ENCODE results near the gene RNF225. TPM values are rescaled to one million over a fixed set of nuclear protein-coding genes. Genes with fewer than 3 reads are reported as not detected.
A peak's percentile ranks its signal among the peaks of the same experiment; 100 is the strongest.

RNF225 gene
- total and polyA plus RNA-seq, 2 of the 13 experiments (the other 11 are each of a cell fraction or from before 2014, with no cell fraction given): not detected

- 96% methylated on average over 5 of the region's 5 CpGs for WGBS (ENCODE audit: low lambda C conversion rate)
- intact Hi-C loops (cut with micrococcal nuclease; ENCODE audit: unreplicated experiment) (no loop called here), in situ Hi-C loops (cut with HindIII; ENCODE audit: extremely low pct_ligation_motif_present, low pct_unique_long_range_greater_than_20kb) (no loop called here)
- DNase-seq (ENCODE audit: low spot score): no peak
- no peak for ATAC-seq
- H3K9me3 ChIP-seq (ENCODE audit: low read length): no peaks in the 10 kb centered on the region
- no peaks in the 10 kb centered on the region for H3K79me2 ChIP-seq (ENCODE audit: insufficient read depth, low read length)
- POLR2A ChIA-PET: no interaction called here
- no peak overlapping the region for H3K4me3 ChIP-seq (replicated peaks in 1 of 3; ENCODE audit: insufficient read depth in 1 of 3, low read depth in 2 of 3, low read length in 3 of 3)
- no TSS peak for BruUV-seq (replicated peaks)
- H3K9ac ChIP-seq (ENCODE audit: insufficient read depth, low read depth, low read length): no peak overlapping the region
- H3K4me2 ChIP-seq (ENCODE audit: low read depth, low read length): no peak overlapping the region
- no peaks in the 10 kb centered on the region for H4K20me1 ChIP-seq (ENCODE audit: insufficient read depth, low read length)
- CTCF ChIA-PET (ENCODE audit: low intra/inter-chr PET ratio, low total read pairs): no interaction called here
- TF ChIP-seq STAG1 (CRISPR knock-in tag; IDR thresholded peaks at IDR 0.05): no peak
- TF ChIP-seq SP4 (CRISPR knock-in tag; IDR thresholded peaks at IDR 0.05): no peak
- no peak for TF ChIP-seq NFKB2 (CRISPR knock-in tag; IDR thresholded peaks at IDR 0.05; ENCODE audit: borderline replicate concordance)
- TF ChIP-seq MYPOP (CRISPR knock-in tag; IDR thresholded peaks at IDR 0.05): no peak
- no peak for FAIRE-seq
- H3K36me3 ChIP-seq (replicated peaks in 1 of 2; ENCODE audit: control insufficient read depth in 1 of 2, insufficient read depth in 2 of 2, low read length in 2 of 2): peaks cover 5 to 17% of the 10 kb centered on the region in 2 experiments; a peak in 4 of 5 replicates
- no peaks in the 10 kb centered on the region for H3K27me3 ChIP-seq (ENCODE audit: control insufficient read depth in 1 of 2, insufficient read depth in 2 of 2, low read length in 2 of 2)
- no peak overlapping the region for H3K27ac ChIP-seq (ENCODE audit: extremely low read length, insufficient read depth, low read length)
- H2AFZ ChIP-seq (ENCODE audit: low read length): no peak overlapping the region
- peaks cover 10% of the 10 kb centered on the region for H3K4me1 ChIP-seq (ENCODE audit: insufficient read depth, low read length)
Observed at GRCh38 chr19:58416604-58417003, 21.1 kb downstream of the RNF225 start.

DNA sequence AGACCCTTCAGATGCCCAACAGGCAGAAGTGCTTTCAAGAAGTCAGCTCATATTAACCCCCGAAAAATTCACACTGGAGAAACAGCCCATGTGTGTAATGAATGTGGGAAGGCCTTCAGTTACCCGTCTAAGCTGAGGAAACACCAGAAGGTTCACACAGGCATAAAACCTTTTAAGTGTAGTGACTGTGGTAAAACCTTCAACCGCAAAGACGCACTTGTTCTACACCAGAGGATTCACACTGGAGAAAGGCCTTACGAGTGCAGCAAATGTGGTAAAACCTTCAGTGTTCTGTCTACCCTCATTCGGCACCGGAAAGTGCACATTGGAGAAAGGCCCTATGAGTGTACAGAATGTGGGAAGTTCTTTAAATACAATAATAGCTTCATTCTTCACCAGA, 21.6 kb downstream of the RNF225 start:
- H3K9ac ChIP-seq (ENCODE audit: insufficient read depth, low read depth, low read length): no peak overlapping the region
- in situ Hi-C loops (cut with HindIII; ENCODE audit: extremely low pct_ligation_motif_present, low pct_unique_long_range_greater_than_20kb): no loop called here
- H3K27ac ChIP-seq (ENCODE audit: extremely low read length, insufficient read depth, low read length): no peak overlapping the region
- H3K36me3 ChIP-seq (replicated peaks in 1 of 2; ENCODE audit: control insufficient read depth in 1 of 2, insufficient read depth in 2 of 2, low read length in 2 of 2): peaks cover 5 to 17% of the 10 kb centered on the region in 2 experiments; a peak in 4 of 5 replicates
- 96% methylated on average over 7 of the region's 7 CpGs for WGBS (ENCODE audit: low lambda C conversion rate)
- DNase-seq (ENCODE audit: low spot score) (no peak), FAIRE-seq (no peak), ATAC-seq (no peak)
- H3K9me3 ChIP-seq (ENCODE audit: low read length): no peaks in the 10 kb centered on the region
- H3K27me3 ChIP-seq (ENCODE audit: control insufficient read depth in 1 of 2, insufficient read depth in 2 of 2, low read length in 2 of 2): no peaks in the 10 kb centered on the region
- no peak overlapping the region for H2AFZ ChIP-seq (ENCODE audit: low read length)
- intact Hi-C loops (cut with micrococcal nuclease; ENCODE audit: unreplicated experiment): no loop called here
- H3K4me3 ChIP-seq (replicated peaks in 1 of 3; ENCODE audit: insufficient read depth in 1 of 3, low read depth in 2 of 3, low read length in 3 of 3): no peak overlapping the region
- ChIA-PET CTCF (ENCODE audit: low intra/inter-chr PET ratio, low total read pairs) (no interaction called here), POLR2A (no interaction called here)
- no peaks in the 10 kb centered on the region for H4K20me1 ChIP-seq (ENCODE audit: insufficient read depth, low read length)
- TSS peak; percentile 60 for BruUV-seq (replicated peaks)
- no peak overlapping the region for H3K4me2 ChIP-seq (ENCODE audit: low read depth, low read length)
- peaks cover 10% of the 10 kb centered on the region for H3K4me1 ChIP-seq (ENCODE audit: insufficient read depth, low read length)
- H3K79me2 ChIP-seq (ENCODE audit: insufficient read depth, low read length): no peaks in the 10 kb centered on the region
- TF ChIP-seq ARID2 (CRISPR knock-in tag; IDR thresholded peaks at IDR 0.05; ENCODE audit: borderline replicate concordance) (no peak), ELF3 (CRISPR knock-in tag; IDR thresholded peaks at IDR 0.05) (no peak), ZNF589 (CRISPR knock-in tag; conservative IDR thresholded peaks at IDR 0.05) (no peak), ZNF674 (CRISPR knock-in tag; IDR thresholded peaks at IDR 0.05; ENCODE audit: low read depth) (no peak), ZBTB37 (CRISPR knock-in tag; IDR thresholded peaks at IDR 0.05) (no peak), PHF21A (CRISPR knock-in tag; IDR thresholded peaks at IDR 0.05) (no peak), WIZ (CRISPR knock-in tag; IDR thresholded peaks at IDR 0.05) (no peak), SOX13 (IDR thresholded peaks at IDR 0.05) (no peak), SOX13 (CRISPR knock-in tag; conservative IDR thresholded peaks at IDR 0.05 in 1 of 2, IDR thresholded peaks at IDR 0.05 in 1 of 2) (no peak), ZNF530 (CRISPR knock-in tag; IDR thresholded peaks at IDR 0.05; ENCODE audit: low read depth) (no peak)
- TF ChIP-seq, protein P1, sequence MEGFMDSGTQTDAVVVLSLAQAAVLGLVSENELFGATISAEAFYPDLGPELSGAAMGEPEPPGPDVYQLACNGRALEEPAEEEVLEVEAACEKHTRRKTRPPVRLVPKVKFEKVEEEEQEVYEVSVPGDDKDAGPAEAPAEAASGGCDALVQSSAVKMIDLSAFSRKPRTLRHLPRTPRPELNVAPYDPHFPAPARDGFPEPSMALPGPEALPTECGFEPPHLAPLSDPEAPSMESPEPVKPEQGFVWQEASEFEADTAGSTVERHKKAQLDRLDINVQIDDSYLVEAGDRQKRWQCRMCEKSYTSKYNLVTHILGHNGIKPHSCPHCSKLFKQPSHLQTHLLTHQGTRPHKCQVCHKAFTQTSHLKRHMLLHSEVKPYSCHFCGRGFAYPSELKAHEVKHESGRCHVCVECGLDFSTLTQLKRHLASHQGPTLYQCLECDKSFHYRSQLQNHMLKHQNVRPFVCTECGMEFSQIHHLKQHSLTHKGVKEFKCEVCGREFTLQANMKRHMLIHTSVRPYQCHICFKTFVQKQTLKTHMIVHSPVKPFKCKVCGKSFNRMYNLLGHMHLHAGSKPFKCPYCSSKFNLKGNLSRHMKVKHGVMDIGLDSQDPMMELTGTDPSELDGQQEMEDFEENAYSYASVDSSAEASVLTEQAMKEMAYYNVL (CRISPR knock-in tag; IDR thresholded peaks at IDR 0.05; ENCODE audit: borderline replicate concordance): no peak
